Peyer's patch (tissue), 4 donors: ENCODE measurements around the gene VWA5B1.

Source experiments
- POLR2A ChIP-seq, 2 donors: fragments of 450-650 bp; IDR thresholded peaks; one replicate each; pipeline ENCODE4 v1.5.1; 2017; ENCODE audit warnings: antibody characterized with exemption in 2 of 2, mild to moderate bottlenecking in 2 of 2, moderate library complexity in 2 of 2
- TF ChIP-seq, protein P1 (sequence below), 6 experiments: fragments of 450-650 bp in 4 of 6; fragments of 200-600 bp in 2 of 6; sonication (generic) in 1 of 6; IDR thresholded peaks; one replicate each; pipeline ENCODE4 v1.5.1; 2017 to 2019; ENCODE audit warnings: antibody characterized with exemption in 6 of 6, mild to moderate bottlenecking in 3 of 6, moderate library complexity in 1 of 6

DNA sequence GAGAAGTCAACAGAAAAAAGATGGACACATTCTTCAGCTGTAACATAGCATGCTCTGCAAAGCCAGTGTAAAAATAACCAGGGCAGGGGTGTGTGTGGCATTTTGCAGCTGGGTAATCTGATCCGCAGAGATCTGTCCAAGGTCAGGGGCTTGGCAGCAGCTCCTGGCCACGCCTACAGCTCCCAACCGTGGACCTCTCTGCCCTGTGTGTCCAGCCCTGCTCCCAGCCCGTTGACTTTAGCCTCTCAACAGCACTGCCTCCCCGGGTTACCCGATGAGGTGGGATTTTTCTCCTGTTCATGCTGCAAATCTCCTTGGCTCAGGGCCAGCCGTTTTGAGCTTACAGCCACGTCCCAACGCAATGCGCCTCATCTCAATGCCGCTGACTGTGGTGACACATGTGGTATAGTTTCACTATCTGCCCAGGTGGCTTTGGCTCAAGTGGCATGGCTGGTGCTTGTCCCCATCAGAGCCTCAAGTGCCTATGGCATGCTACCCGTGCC, 68.1 kb downstream of the VWA5B1 start:
- TF ChIP-seq, protein P1, sequence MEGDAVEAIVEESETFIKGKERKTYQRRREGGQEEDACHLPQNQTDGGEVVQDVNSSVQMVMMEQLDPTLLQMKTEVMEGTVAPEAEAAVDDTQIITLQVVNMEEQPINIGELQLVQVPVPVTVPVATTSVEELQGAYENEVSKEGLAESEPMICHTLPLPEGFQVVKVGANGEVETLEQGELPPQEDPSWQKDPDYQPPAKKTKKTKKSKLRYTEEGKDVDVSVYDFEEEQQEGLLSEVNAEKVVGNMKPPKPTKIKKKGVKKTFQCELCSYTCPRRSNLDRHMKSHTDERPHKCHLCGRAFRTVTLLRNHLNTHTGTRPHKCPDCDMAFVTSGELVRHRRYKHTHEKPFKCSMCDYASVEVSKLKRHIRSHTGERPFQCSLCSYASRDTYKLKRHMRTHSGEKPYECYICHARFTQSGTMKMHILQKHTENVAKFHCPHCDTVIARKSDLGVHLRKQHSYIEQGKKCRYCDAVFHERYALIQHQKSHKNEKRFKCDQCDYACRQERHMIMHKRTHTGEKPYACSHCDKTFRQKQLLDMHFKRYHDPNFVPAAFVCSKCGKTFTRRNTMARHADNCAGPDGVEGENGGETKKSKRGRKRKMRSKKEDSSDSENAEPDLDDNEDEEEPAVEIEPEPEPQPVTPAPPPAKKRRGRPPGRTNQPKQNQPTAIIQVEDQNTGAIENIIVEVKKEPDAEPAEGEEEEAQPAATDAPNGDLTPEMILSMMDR (IDR thresholded peaks at IDR 0.05) = no peak
- no peak for TF ChIP-seq POLR2A (IDR thresholded peaks at IDR 0.05)
